Osteoblast (primary cell): ENCODE data around the gene DIO3. TPM values are rescaled to one million over a fixed set of nuclear protein-coding genes. Genes with fewer than 3 reads are reported as not detected.

ENCODE experiments used
- DNase-seq: peaks from one replicate; pipeline ENCODE4 v3.0.0; 2011; ENCODE audit warnings: low spot score, mixed read lengths; ENCODE audit not compliant: insufficient read length; ENCODE audit errors: missing footprints
- H2AFZ ChIP-seq: 2 replicates; pipeline ENCODE4 v1.6.0; 2011; ENCODE audit warnings: mild to moderate bottlenecking, low read length
- H3K27ac ChIP-seq: 2 replicates; pipeline ENCODE4 v1.5.1; 2011; ENCODE audit warnings: mild to moderate bottlenecking, low read depth, low read length, moderate library complexity
- H3K27me3 ChIP-seq: 2 replicates; pipeline ENCODE4 v1.6.0; 2012; ENCODE audit warnings: mild to moderate bottlenecking, control low read depth, inconsistent platforms, low read length, moderate library complexity; ENCODE audit not compliant: insufficient read depth
- H3K36me3 ChIP-seq: 2 replicates; pipeline ENCODE4 v1.5.1; 2011; ENCODE audit warnings: mild to moderate bottlenecking, low read length, control low read depth, moderate library complexity; ENCODE audit not compliant: insufficient read depth
- H3K4me1 ChIP-seq: 2 replicates; pipeline ENCODE4 v1.5.1; 2011; ENCODE audit warnings: mild to moderate bottlenecking, low read length, control low read depth, moderate library complexity; ENCODE audit not compliant: insufficient read depth
- H3K4me2 ChIP-seq: 2 replicates; pipeline ENCODE4 v1.6.0; 2011; ENCODE audit warnings: mild to moderate bottlenecking, low read length; ENCODE audit not compliant: insufficient read depth
- H3K4me3 ChIP-seq: fragments of 200-600 bp; sonication (generic); 3 replicates; pipeline ENCODE4 v1.5.1; 2012; ENCODE audit warnings: mild to moderate bottlenecking, low read length, inconsistent platforms; ENCODE audit not compliant: insufficient read depth
- H3K79me2 ChIP-seq: 2 replicates; pipeline ENCODE4 v1.6.0; 2012; ENCODE audit warnings: mild to moderate bottlenecking, low read length, control low read depth, inconsistent platforms; ENCODE audit not compliant: insufficient read depth
- H3K9me3 ChIP-seq: 2 replicates; pipeline ENCODE4 v1.5.1; 2011; ENCODE audit warnings: low read depth, low read length, control low read depth
- H4K20me1 ChIP-seq: 2 replicates; pipeline ENCODE4 v1.6.0; 2012; ENCODE audit warnings: mild to moderate bottlenecking, low read length, control low read depth; ENCODE audit not compliant: insufficient read depth
- total RNA-seq: library from RNA; depleted of rRNA; stranded (reverse); fragments of >200 nt; gene quantifications from 2 replicates; pipeline ENCODE4 v1.2.3, GENCODE V29; 2012
- TF ChIP-seq, protein P1 (sequence below): IDR thresholded peaks from 2 replicates; pipeline ENCODE4 v1.5.1; 2011; ENCODE audit warnings: mild to moderate bottlenecking, low read depth, low read length, moderate library complexity; ENCODE audit errors: extremely low read depth

The DIO3 gene
- total RNA-seq, 1 donor, result not detected

DNA sequence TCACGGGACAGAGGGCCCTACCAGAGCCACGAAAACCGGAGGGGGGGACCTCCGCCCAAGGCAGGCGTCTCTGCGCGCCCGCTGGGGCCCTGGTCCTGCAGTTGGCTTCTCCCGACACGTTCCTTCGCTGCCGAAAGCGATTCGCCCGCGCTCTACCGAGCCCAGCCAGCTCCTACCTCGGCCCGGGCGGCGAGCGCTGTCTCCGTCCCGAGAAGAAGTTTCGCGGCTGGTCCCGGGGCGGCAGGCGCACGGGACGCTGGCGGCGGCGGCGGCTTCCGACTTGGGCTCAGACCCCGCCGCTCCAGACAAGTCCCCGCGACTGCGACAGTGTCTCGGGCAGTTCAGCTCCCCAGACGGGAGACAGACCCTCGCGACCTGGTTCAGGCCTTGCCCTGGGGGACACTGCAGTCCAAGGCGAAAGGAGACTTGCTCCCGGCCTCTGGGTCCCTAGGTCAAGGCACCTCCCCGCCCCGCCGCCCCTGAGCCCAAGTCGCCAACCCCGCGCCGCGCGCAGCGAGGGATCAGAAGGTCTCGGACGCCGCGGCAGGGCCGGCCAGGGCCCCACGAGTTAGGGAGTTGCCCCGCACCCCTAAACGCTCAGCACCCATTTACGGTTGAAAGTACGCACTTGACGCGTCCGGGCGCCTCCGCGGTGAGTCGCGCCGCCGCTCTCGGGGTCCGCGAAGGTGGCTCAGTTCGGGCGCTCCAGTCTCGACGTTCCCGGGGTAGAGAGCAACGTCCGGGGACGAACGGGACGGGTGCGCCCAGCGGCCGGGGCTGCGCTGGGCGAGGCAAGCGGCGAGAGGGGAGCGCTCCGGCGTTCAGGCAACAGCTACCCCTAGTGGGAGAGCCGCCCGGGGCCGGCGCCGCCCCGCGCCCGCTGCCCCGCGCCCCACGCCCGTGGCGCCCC lies 1.4 kb upstream of the DIO3 start:
- Histone ChIP-seq H3K4me1 (no peaks in the 10 kb centered on the region), H3K4me3 (no peak overlapping the region), H3K27me3 (peaks cover 69% of the 10 kb centered on the region), H3K4me2 (no peak overlapping the region), H3K79me2 (no peaks in the 10 kb centered on the region), H3K36me3 (no peaks in the 10 kb centered on the region), H3K9me3 (no peaks in the 10 kb centered on the region), H3K27ac (no peak overlapping the region), H2AFZ (no peak overlapping the region), H4K20me1 (peaks cover 3% of the 10 kb centered on the region)
- DNase-seq, result peak; percentile 97
- TF ChIP-seq, protein P1, sequence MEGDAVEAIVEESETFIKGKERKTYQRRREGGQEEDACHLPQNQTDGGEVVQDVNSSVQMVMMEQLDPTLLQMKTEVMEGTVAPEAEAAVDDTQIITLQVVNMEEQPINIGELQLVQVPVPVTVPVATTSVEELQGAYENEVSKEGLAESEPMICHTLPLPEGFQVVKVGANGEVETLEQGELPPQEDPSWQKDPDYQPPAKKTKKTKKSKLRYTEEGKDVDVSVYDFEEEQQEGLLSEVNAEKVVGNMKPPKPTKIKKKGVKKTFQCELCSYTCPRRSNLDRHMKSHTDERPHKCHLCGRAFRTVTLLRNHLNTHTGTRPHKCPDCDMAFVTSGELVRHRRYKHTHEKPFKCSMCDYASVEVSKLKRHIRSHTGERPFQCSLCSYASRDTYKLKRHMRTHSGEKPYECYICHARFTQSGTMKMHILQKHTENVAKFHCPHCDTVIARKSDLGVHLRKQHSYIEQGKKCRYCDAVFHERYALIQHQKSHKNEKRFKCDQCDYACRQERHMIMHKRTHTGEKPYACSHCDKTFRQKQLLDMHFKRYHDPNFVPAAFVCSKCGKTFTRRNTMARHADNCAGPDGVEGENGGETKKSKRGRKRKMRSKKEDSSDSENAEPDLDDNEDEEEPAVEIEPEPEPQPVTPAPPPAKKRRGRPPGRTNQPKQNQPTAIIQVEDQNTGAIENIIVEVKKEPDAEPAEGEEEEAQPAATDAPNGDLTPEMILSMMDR, result peak; percentile 4

DNA sequence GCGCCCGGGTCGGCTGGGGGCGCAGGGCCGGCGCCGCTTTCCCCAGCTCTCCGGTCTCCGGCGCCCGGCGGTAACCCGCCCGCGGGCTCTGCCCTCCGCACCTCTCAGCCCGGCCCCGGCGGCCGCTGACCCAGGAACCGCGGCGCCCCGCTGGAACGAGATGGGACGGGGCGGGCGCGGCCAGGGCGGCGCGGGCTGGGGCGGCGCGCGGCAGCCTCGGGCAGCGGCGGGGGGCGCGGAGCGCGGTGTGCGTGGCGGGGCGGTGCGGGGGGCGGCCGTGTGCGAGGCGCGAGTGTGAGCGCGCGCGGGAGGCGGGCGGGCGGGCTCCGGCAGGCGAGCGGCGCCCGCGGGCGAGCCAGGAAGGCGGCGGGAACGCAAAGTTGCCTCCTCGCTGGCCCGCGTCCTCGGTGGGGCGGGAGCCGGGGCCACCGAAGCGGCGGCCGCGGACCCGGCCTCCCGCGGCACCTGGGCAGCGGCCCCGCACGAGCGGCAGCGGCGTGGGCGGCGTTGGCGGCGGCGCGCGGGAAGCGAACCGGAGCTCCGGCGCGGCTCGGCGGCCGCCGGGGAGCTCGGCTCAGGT lies 671 bp upstream of the DIO3 start:
- H3K27me3 ChIP-seq, result peaks cover 77% of the 10 kb centered on the region
- H4K20me1 ChIP-seq, result peaks cover 3% of the 10 kb centered on the region
- H3K36me3 ChIP-seq, result no peaks in the 10 kb centered on the region
- H3K9me3 ChIP-seq, result no peaks in the 10 kb centered on the region
- no peaks in the 10 kb centered on the region for H3K79me2 ChIP-seq
- H3K27ac ChIP-seq, result no peak overlapping the region
- H3K4me1 ChIP-seq, result no peaks in the 10 kb centered on the region
- H3K4me3 ChIP-seq, result no peak overlapping the region
- DNase-seq, result peak; percentile 76
- TF ChIP-seq, protein P1, result no peak
- no peak overlapping the region for H2AFZ ChIP-seq
- H3K4me2 ChIP-seq, result no peak overlapping the region

DNA sequence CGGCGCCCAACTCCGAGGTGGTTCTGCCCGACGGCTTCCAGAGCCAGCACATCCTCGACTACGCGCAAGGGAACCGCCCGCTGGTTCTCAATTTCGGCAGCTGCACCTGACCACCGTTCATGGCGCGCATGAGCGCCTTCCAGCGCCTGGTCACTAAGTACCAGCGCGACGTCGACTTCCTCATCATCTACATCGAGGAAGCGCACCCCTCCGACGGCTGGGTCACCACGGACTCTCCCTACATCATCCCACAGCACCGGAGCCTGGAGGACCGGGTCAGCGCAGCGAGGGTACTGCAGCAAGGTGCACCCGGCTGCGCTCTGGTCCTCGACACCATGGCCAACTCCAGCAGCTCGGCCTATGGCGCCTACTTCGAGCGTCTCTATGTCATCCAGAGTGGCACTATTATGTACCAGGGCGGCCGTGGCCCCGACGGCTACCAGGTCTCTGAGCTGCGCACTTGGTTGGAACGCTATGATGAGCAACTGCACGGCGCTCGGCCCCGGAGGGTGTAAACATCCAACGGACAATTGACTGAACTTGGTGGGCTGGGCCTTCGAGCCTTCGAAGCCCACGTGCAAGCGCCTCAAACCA lies 699 bp downstream of the DIO3 start:
- H3K27ac ChIP-seq, result no peak overlapping the region
- H3K4me3 ChIP-seq, result no peak overlapping the region
- DNase-seq, result peak; percentile 87
- no peaks in the 10 kb centered on the region for H3K4me1 ChIP-seq
- no peaks in the 10 kb centered on the region for H3K9me3 ChIP-seq
- H2AFZ ChIP-seq, result no peak overlapping the region
- no peak overlapping the region for H3K4me2 ChIP-seq
- H4K20me1 ChIP-seq, result peaks cover 3% of the 10 kb centered on the region
- H3K27me3 ChIP-seq, result peaks cover 82% of the 10 kb centered on the region
- no peaks in the 10 kb centered on the region for H3K79me2 ChIP-seq
- no peaks in the 10 kb centered on the region for H3K36me3 ChIP-seq
- TF ChIP-seq, protein P1, result no peak
